ENCODE results near the gene PRDM10. TPM values are rescaled to one million over a fixed set of nuclear protein-coding genes. Genes with fewer than 3 reads are reported as not detected.

Gene PRDM10
- total RNA-seq, 1 donor: 8.0 TPM

DNA sequence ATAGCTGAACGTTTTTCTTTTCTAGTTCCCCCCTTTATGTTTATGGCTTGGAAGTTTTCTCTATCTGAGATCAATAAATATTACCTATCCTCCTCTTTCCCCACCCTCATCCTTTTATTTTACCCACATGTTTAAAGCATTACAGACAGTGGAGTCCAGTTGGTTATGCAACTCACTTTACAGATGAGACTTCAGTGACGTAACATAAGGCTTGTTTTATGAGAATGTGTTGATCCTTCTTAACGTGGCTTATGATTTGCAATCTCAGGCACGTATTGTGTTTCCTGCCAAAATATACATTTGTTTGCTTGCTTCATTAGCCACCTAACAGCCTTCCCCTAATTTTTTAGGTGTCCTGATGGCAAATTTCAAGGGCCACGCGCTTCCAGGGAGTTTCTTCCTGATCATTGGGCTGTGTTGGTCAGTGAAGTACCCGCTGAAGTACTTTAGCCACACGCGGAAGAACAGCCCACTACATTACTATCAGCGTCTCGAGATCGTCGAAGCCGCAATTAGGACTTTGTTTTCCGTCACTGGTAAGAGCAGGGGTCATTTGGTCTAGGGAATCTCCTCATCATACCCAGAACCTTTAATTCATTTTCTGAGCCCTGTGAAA lies 150.4 kb downstream of the PRDM10 start:
- H4K20me1 ChIP-seq (ENCODE audit: insufficient read depth, low read length): no peaks in the 10 kb centered on the region
- no peak overlapping the region for H3K4me3 ChIP-seq (ENCODE audit: insufficient read depth, low read length)
- no peak overlapping the region for H3K4me2 ChIP-seq (ENCODE audit: insufficient read depth, low read length)
- H3K36me3 ChIP-seq (ENCODE audit: insufficient read depth, low read length): no peaks in the 10 kb centered on the region
- TF ChIP-seq, protein P1, sequence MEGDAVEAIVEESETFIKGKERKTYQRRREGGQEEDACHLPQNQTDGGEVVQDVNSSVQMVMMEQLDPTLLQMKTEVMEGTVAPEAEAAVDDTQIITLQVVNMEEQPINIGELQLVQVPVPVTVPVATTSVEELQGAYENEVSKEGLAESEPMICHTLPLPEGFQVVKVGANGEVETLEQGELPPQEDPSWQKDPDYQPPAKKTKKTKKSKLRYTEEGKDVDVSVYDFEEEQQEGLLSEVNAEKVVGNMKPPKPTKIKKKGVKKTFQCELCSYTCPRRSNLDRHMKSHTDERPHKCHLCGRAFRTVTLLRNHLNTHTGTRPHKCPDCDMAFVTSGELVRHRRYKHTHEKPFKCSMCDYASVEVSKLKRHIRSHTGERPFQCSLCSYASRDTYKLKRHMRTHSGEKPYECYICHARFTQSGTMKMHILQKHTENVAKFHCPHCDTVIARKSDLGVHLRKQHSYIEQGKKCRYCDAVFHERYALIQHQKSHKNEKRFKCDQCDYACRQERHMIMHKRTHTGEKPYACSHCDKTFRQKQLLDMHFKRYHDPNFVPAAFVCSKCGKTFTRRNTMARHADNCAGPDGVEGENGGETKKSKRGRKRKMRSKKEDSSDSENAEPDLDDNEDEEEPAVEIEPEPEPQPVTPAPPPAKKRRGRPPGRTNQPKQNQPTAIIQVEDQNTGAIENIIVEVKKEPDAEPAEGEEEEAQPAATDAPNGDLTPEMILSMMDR (IDR thresholded peaks at IDR 0.05; ENCODE audit: extremely low read depth, low read depth, low read length): no peak
- DNase-seq (ENCODE audit: insufficient read length, low spot score, missing footprints): no peak
- H3K27me3 ChIP-seq (ENCODE audit: insufficient read depth, low read length): peaks cover 40% of the 10 kb centered on the region
- H2AFZ ChIP-seq (ENCODE audit: low read length): no peak overlapping the region
- no peaks in the 10 kb centered on the region for H3K79me2 ChIP-seq (ENCODE audit: insufficient read depth, low read length)
- no peaks in the 10 kb centered on the region for H3K9me3 ChIP-seq (ENCODE audit: low read depth, low read length)
- no peak overlapping the region for H3K27ac ChIP-seq (ENCODE audit: low read depth, low read length)
- H3K4me1 ChIP-seq (ENCODE audit: insufficient read depth, low read length): peaks cover 6% of the 10 kb centered on the region

Other genes starting within 250 kb of the PRDM10 start
- gene TMEM45B, start 187.0 kb downstream of the PRDM10 start, total RNA-seq: not detected in 2 replicates
- gene NFRKB, start 107.3 kb downstream of the PRDM10 start, total RNA-seq: 15.2 and 18.9 TPM in 2 replicates
- gene APLP2, start 67.1 kb upstream of the PRDM10 start, total RNA-seq: 326 and 331 TPM in 2 replicates
- under 0.01 TPM in 1 of 2 replicates, not detected in the other for gene ST14, start 156.9 kb upstream of the PRDM10 start, total RNA-seq